GM18861 (cell line): Measurements from ENCODE around the gene WDR38.

ENCODE experiments used
- ATAC-seq: cut with Tn5 transposase; IDR thresholded peaks from one replicate; pipeline ENCODE4 v1.9.1; 2021; ENCODE audit not compliant: unreplicated experiment

WDR38 gene

DNA sequence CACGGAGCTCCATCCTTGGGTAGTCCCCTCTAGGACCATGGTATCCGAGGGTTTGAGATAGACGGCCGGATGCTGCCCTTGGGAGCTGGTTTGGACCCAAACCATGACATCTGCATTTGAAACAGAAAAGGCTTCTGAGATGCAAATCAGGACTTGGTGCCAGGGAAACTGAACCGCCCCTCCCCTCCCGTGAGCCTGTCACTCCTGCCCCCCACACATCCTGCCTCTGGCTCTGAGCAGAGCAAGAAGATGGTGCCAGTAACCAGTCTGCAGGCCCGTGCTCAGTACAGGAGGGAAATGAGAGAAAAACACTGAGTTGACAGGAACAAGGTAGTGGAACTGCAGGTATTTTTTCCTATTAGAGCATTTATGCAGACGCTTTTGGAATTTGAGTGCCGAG lies 27.2 kb downstream of the WDR38 start:
- ATAC-seq, result no peak

DNA sequence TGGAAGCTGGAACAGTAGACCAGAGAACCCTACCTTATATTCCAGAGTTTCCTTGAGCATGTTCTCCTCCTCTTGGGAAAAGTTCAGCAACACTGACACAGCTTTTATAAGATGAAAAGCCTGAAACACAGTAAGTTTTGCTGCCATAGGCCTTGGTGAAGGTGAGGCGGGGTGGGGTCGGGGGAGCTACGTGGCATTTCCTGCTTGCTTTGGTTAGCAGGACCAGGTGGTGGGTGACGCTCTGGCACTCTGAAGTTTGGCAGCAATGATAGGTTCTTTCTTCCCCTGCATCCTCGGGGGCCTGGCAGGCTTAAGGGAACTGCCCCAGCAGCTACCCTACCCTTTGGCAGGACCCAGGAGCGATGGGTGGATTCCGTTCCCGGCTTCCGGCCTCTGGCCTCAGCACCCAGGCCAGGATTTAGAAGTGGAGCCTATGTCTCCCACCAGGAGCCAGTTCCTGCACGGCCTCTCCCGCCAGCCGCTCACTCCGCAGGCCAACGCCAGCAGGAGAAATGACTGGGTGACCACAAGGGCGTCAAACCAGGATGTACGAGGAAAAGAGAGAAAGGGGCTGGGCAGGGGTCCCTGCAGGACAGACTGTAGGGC lies 28.0 kb downstream of the WDR38 start:
- no peak for ATAC-seq

DNA sequence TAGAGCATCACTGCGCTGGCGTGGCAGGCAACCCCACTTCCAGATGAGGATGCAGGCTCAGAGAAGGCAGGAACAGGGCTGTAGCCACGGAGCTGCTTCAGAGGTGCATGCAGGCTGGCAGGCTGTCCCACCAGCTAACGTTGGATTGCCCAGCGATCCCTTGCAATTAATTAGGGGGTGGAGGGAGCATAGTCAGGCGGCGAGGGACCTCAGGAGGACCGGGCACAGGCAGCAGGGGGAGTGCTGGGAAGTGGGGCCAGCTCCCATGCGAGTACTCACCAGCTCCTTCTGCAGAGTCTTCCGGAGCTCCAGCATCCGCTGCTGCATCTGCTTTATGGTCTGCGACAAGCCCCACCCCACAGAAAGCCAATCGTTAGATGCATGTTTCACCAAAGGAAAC lies 29.0 kb downstream of the WDR38 start:
- no peak for ATAC-seq

DNA sequence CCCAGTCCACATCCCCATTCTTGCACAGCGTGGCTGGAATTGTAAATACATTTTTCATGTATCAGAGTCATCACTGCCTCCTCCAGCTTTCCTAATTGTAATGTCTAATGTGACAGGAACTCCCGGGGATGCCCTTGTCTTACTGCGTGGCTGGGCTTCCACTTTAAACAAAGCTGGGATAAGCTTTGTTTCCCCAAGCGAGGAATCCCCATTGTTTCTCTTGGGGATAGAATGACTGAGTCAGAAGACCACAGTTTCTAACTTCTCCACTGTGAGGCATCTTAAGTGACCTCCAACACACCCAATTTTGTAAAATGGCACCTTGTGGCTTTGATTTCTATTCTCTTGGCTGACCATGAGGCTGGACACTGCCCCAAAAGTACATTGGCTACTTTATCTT lies 31.1 kb downstream of the WDR38 start:
- ATAC-seq, result no peak

DNA sequence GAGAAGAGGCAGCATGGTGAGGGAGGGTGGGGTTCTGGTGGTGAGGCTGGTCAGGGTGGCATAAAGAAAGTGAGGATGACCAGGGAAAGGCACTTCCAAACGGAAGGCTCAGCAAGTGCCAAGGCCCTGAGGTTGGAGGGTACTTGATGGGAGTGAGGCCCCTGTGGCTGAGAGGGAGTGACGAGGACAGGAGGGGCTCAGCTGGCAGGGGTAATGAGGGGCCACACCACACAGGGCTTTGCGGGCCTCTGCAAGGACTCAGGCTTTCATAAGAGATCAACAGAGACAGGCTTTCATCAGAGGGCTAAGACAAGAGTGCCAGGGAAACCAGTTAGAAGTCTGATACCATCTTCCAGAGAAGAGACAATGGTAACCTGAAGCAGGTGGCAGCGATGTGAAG lies 32.3 kb downstream of the WDR38 start:
- no peak for ATAC-seq

DNA sequence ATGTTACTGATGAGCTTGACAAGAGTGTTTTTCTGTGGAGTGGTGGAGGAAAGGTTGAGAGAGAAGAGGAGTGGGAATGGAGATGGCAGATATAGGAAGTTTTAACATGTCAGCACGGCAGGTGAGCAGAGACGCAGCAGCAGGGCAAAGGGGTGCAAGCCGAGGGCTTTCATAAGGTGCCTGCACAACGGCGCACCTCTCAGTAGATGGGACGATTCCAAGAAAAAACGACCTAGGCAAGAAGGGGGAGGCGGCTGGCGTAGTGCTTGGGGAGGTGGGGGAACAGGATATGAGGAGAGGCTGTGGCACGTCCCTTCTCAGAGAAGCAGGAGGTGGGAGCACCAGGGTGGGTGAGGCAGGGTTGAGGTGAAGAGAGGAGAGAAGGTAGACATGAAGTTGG lies 33.2 kb downstream of the WDR38 start:
- ATAC-seq, result no peak

DNA sequence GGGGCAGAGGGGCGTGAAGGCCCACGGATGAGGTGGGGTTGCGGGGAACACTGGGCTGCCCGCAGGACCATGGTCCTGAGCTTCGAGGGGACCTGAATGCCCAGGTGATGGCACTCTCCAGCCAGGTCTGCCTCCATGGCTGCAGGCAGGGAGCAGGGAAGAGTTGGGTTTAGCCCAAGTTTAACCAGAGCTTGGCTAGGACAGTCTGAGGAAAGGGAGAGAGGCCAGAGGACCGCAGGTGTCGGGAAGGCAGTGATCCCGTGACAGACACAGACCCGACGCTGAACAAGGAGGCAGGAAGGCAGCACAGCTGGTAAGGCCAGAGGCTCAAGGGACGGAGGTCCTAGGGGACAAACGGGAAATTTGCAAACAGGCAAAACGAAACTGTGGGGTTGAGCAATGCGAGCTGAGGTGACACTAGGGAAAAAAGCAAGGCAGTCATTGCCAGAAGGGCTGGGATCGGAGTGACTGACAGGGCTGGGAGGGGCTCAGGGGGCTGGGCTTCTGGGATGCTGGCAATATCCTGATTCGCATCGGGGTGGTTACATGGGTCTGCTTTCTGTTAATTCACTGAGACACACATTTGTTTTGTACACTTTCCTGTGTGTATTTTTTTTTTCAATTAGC lies 33.7 kb downstream of the WDR38 start:
- no peak for ATAC-seq

DNA sequence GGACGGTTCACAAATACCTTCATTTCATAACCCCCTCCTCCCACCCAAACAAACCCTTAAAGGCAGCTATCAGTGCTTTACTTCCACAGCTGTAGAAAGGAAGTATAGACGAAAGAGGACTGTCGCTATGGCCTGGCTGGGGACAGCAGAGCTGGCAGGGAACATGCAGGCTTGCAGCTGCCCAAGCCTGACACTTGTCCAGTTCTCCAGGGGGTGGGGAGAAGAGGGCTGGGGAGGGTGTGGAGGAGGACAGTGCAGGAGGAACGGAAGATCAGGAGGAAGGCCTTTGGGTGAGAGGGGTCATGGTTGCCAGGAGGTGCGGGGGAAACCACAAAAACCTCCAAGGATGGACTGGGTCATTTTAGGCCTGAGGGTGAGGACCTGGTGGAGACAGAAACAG lies 34.6 kb downstream of the WDR38 start:
- no peak for ATAC-seq

DNA sequence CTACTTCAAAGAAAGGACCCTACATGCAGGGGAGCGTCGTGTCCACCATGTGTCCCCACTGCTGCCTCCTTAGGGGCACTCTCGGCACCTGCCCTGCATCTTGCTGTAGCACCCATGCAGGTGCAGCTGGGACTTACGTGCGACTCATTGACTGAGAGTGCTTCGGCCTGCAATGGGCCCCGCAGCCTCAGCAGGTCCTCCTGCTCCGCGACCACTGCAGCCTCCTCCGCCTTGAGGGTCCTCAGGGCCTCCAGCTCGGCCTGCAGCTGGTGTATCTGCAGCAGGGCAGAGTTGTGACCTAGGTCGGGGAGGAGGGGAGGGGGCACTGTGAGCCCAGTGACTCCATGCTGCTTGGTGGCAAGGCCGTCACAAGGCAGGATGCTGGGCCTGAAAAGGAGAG lies 35.7 kb downstream of the WDR38 start:
- ATAC-seq, result no peak

DNA sequence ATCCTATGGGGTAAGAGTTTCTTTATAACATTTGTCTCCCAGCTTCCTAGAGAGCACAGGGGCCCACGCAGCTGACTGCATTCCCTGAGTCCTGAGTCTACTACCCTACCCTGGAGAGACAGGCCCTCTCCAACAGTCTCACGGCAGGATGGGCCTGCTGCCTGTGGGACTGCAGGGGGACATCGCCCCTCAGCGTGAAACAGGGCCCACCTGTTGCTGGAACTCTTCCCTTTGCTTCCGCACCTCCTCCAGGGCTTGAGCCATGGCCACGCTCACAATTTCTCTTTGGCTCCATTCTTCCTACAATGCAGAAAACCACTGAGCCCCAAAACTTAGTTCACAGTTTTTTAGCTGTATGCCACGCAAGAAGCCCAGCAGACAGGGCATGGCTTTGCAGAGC lies 36.9 kb downstream of the WDR38 start:
- ATAC-seq, result no peak

DNA sequence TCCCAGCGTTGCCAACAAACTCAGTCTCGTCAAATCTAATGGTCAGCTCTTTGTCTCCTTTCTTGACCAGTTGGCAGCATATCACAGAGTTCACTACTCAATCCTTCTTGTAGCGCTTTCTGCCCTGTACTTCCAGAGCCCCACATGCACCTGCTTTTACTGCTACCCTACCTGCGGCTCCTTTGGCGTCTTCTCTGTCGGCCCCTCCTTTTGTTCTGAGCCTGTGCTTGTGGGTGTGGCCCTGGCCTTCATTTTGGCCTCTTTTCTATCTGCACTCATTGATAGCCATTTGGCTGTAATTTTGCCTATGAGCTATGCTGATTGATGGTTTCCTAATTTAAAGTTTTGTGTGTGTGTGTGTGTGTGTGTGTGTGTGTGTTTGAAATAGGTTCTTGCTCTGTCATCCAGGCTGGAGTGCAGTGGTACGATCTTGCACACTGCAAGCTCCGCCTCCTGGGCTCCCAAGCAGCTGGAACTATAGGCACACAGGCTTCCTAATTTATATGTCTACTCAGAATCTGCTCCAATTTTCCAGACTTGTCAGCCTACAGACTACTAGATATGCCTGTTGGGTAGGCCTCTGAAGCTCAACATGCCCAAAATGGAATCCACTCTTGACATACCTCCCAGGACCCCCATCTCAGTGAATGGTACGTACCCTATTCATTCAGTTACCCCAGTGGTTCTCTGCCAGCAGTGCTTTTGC lies 40.9 kb downstream of the WDR38 start:
- ATAC-seq, result no peak

DNA sequence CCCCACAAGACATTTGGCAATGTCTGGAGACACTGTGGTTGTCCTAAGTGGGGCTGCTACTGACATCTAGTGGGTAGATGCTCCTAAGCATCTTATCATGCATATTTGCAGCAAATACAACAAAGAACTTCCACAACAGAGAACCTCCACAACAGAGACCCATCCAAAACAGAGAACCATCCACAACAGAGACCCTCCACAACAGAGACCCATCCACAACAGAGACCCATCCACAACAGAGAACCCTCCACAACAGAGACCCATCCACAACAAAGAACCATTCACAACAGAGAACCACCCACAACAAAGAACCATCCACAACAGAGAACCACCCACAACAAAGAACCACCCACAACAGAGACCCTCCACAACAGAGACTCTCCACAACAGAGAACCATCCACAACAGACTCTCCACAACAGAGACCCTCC lies 41.5 kb downstream of the WDR38 start:
- ATAC-seq, result no peak

DNA sequence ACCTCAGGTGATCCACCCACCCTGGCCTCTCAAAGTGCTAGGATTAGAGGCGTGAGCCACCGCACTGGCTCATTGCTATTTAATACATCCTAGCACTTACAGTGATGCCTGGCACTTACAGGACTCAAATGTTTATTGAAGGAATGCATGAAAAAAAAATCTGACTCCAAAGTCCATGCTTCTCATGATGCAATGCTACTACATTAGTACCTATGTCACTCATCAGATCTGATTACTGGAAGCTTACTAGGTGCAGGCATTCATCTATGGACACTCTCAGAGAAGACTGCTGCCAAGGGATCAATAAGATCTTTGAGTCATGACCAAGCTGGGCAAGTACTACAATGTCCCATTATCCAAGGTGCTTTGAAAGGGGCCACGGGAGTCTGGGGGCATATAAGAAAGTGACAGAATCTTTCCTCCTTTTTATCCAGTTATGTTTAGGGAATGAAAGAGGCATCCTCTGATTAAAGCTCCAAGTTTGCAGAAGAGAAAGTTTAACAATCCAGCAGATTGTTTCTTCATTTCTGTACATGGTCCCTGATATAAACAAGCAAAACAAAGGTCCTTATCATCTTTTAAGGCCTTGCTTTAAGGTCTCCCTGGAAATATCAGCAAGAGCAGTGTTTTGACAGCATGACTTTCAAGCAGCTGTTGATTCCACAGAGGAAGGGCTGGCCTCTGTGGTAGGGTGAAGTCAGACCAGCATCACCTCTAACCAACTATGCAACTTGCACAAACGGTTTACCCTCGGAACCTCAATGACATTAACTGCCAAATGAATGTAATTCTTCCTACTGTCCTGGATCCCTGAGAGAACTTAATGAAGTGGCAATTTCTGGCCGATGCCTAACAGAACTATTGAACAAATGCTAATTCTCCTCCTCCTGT lies 44.6 kb downstream of the WDR38 start:
- ATAC-seq, result no peak

DNA sequence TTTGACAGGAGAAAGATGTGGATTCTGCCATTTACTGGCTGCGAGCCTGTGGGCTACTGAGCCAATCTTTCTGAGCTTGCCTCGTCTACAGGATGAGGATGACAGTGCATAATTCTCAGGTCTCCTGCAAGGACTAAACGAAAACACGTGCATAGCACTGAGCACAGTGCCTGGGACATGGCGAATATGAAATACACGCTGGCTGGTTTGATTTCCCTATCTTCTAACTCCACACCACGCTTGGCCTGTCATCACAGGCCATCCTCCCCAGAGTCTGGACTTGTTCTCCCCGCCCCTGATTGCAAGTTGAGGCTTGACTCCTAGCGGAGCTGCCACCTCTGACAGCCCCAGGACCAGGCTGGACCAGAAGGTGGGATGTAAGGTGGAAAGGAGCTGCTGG lies 46.6 kb downstream of the WDR38 start:
- no peak for ATAC-seq

DNA sequence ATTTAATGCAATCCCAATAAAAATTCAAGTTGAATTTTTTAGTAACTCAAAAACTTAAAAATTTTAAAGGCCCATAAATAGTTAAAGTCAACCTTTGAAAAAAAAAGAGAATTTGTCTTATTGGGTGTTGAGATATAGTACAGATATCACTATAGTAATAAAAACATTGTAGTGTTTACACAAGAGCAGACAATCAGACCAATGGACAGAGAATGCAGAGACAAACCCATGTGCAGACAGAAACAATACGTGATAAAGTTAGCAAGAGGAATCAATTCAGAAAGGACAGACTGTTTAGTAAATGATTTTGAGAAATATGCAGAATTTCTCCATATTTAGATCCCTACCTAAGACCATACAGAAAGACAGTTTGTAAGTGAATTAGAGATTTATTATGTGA lies 53.7 kb downstream of the WDR38 start:
- ATAC-seq, result no peak
